Glutamatergic neuron (in vitro differentiated cells): ENCODE results near the gene KIAA0930. TPM values are rescaled to one million over a fixed set of nuclear protein-coding genes. Genes with fewer than 3 reads are reported as not detected.

Experiments used
- DNase-seq: peaks from one replicate; pipeline ENCODE4 v3.0.0; 2022
- H3K27ac Mint-ChIP-seq: one replicate; pipeline ENCODE4 v1.8.0; 2020; ENCODE audit warnings: mild to moderate bottlenecking, mixed read lengths, inconsistent platforms; ENCODE audit not compliant: unreplicated experiment
- H3K27me3 Mint-ChIP-seq: one replicate; pipeline ENCODE4 v1.8.0; 2020; ENCODE audit warnings: mild to moderate bottlenecking, moderate library complexity, mixed read lengths, inconsistent platforms; ENCODE audit not compliant: unreplicated experiment
- H3K36me3 Mint-ChIP-seq: one replicate; pipeline ENCODE4 v1.8.0; 2020; ENCODE audit warnings: mild to moderate bottlenecking, mixed read lengths, inconsistent platforms; ENCODE audit not compliant: unreplicated experiment
- H3K4me1 Mint-ChIP-seq: one replicate; pipeline ENCODE4 v1.8.0; 2020; ENCODE audit warnings: mild to moderate bottlenecking, low read depth, mixed read lengths, inconsistent platforms; ENCODE audit not compliant: unreplicated experiment
- H3K4me3 Mint-ChIP-seq: one replicate; pipeline ENCODE4 v1.8.0; 2020; ENCODE audit warnings: mild to moderate bottlenecking, mixed read lengths, inconsistent platforms; ENCODE audit not compliant: unreplicated experiment
- H3K9me3 Mint-ChIP-seq: one replicate; pipeline ENCODE4 v1.8.0; 2020; ENCODE audit warnings: mild to moderate bottlenecking, moderate library complexity, mixed read lengths, inconsistent platforms; ENCODE audit not compliant: unreplicated experiment
- total RNA-seq: library from RNA; stranded (reverse); fragmentation: NEBNext Ultra II Directional; extraction: Animal tissue kit (Norgen Biotek cat#: 25700); gene quantifications from one replicate; pipeline ENCODE4 v1.2.1, GENCODE V29; 2021; ENCODE audit not compliant: unreplicated experiment
- TF ChIP-seq, protein P1 (sequence below): fragments of 200-600 bp; sonication (generic); IDR thresholded peaks from one replicate; pipeline ENCODE4 v1.5.0; 2021; ENCODE audit not compliant: partially characterized antibody, unreplicated experiment

The KIAA0930 gene
- total RNA-seq, 1 donor from 2014 or later = 170 TPM

DNA sequence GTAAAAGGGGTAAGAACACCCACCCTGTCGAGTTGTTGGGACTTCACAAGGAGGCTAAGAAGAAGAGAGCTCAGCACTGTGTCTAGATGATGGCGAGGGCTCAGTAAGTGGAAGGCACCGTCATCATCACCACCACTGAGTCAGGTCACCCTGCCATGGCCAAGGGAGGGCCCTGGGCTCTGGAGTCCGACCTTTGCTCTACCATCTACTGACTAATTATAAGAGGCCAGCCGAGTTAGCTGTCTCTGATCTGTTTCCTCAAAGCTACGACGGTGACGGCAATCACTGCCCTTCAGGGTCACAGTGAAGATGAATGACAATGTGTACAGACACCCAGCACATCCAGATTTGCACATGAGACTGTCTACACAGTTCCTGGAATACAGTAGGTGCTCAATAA lies 29.3 kb downstream of the KIAA0930 start:
- peaks cover 19% of the 10 kb centered on the region for H3K9me3 Mint-ChIP-seq
- TF ChIP-seq, protein P1, sequence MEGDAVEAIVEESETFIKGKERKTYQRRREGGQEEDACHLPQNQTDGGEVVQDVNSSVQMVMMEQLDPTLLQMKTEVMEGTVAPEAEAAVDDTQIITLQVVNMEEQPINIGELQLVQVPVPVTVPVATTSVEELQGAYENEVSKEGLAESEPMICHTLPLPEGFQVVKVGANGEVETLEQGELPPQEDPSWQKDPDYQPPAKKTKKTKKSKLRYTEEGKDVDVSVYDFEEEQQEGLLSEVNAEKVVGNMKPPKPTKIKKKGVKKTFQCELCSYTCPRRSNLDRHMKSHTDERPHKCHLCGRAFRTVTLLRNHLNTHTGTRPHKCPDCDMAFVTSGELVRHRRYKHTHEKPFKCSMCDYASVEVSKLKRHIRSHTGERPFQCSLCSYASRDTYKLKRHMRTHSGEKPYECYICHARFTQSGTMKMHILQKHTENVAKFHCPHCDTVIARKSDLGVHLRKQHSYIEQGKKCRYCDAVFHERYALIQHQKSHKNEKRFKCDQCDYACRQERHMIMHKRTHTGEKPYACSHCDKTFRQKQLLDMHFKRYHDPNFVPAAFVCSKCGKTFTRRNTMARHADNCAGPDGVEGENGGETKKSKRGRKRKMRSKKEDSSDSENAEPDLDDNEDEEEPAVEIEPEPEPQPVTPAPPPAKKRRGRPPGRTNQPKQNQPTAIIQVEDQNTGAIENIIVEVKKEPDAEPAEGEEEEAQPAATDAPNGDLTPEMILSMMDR = no peak
- peaks cover 48% of the 10 kb centered on the region for H3K4me1 Mint-ChIP-seq
- H3K27me3 Mint-ChIP-seq = peaks cover 9% of the 10 kb centered on the region
- no peak for DNase-seq
- peak overlapping the region; percentile 38 for H3K4me3 Mint-ChIP-seq
- H3K36me3 Mint-ChIP-seq = peaks cover 4% of the 10 kb centered on the region
- peak overlapping the region; percentile 38 for H3K27ac Mint-ChIP-seq

DNA sequence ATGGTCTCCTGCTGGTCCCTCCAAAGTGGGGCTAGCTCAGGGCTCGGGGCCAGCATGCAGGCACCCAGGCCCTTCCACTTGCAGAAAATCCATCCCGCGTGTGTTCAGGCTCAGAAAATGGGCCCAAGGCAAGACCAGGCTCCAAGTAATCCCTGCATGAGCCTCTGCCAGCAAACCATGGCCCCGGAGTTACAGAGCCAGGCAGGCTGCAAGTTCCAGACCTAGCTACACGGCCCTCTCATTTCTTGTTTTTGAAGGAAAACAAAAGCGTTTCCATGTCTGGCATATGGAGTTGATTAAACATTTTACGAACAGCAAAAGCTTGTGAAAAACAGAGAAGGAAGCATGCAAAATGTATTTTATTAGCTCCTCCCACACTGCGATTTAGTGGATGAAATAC lies 29.7 kb downstream of the KIAA0930 start:
- peaks cover 21% of the 10 kb centered on the region for H3K9me3 Mint-ChIP-seq
- TF ChIP-seq, protein P1 = no peak
- no peak overlapping the region for H3K27ac Mint-ChIP-seq
- peaks cover 4% of the 10 kb centered on the region for H3K36me3 Mint-ChIP-seq
- H3K4me3 Mint-ChIP-seq = peak overlapping the region; percentile 34
- no peak for DNase-seq
- H3K4me1 Mint-ChIP-seq = peaks cover 45% of the 10 kb centered on the region
- peaks cover 9% of the 10 kb centered on the region for H3K27me3 Mint-ChIP-seq

DNA sequence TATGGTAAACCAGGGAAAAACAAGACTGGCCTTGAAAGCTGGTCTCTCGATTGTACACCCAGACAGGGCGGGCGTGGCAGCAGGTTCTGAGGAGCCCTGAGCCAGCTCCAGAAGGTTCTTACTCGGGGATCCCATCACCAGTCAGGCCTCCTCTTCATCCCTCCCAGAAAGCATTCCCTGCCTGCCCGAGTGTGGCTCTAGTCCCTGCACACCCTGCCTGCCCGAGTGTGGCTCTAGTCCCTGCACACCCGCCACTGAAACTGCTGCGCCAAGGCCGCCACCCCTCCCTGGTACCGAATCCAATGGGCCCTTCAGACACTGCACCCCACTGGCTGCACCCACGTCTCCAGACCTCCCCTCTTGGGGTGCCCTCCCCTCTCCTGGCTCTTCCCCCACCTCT lies 30.1 kb downstream of the KIAA0930 start:
- Mint-ChIP-seq H3K27ac (no peak overlapping the region), H3K9me3 (peaks cover 23% of the 10 kb centered on the region), H3K27me3 (peaks cover 10% of the 10 kb centered on the region), H3K4me1 (peaks cover 42% of the 10 kb centered on the region), H3K4me3 (peak overlapping the region; percentile 34), H3K36me3 (peaks cover 4% of the 10 kb centered on the region)
- TF ChIP-seq, protein P1 = no peak
- no peak for DNase-seq

DNA sequence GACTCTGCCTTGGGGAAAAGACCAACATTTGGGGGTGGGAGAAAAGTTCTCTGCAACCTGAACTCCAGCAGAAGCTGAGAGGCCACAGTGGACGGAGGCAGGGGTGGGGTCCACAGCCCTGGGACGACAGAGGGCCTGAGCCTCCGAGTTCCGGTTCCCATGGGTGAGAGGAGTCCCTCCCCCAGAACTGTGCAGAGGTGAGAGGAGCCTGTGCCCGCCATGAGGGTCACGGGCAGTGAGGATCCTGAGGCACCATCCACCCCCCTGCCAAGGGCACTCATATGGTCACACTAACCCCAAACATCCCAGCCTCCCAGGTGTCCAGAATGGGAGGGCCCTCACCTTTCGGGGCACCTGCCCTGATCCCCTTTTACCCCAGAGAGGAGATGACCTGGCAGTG lies 30.5 kb downstream of the KIAA0930 start:
- H3K27ac Mint-ChIP-seq = peak overlapping the region; percentile 89
- H3K9me3 Mint-ChIP-seq = peaks cover 23% of the 10 kb centered on the region
- TF ChIP-seq, protein P1 = no peak
- no peak for DNase-seq
- peaks cover 10% of the 10 kb centered on the region for H3K27me3 Mint-ChIP-seq
- H3K4me3 Mint-ChIP-seq = peak overlapping the region; percentile 46
- peaks cover 38% of the 10 kb centered on the region for H3K4me1 Mint-ChIP-seq
- no peaks in the 10 kb centered on the region for H3K36me3 Mint-ChIP-seq

DNA sequence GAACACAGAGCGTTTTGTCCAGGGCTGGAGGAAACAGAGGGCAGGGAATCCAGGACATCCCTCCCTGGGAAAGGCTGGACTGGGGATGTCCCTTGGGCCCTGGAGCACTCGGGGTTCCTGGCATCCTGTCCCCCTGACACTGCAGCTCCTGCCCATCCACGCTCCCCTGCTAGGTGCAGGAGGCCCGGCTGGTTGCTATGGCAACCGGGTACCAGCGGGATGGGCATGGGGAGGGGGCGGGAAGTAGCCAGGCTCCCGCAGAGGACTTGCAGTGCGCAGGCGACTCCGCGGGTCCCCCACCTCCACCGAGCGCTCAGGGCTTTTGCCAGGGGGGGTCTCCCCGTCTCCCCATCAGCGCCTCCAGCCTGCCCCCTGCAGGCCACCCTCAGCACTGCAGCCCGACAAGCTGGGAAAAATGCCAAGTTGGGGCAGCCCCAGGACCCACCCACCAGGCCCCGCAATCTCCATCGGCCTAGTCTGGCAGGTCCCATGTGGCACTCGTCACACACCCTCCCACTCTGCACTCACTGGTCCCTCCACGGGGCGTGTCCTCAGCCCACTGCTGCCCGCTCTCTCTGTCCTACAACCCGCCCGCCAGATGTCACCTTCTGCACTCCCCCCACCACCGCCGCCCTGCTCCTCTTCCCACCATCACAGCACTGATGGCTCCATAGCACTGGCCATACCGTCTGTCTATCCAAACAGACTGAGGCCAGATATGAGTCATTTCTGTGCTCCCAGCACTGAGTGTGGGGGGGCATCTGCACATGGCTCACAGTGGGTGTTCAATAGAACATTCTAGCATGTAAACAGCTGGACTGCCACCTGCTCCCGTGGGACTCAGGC lies 31.5 kb downstream of the KIAA0930 start:
- Mint-ChIP-seq H3K36me3 (no peaks in the 10 kb centered on the region), H3K27me3 (peaks cover 10% of the 10 kb centered on the region), H3K27ac (peak overlapping the region; percentile 89), H3K9me3 (peaks cover 24% of the 10 kb centered on the region), H3K4me1 (peaks cover 39% of the 10 kb centered on the region), H3K4me3 (peak overlapping the region; percentile 46)
- peak; percentile 73 for DNase-seq
- TF ChIP-seq, protein P1 = peak; percentile 93
